Fibroblast of lung (primary cell): ENCODE data around the gene MAML3. TPM values are rescaled to one million over a fixed set of nuclear protein-coding genes. Genes with fewer than 3 reads are reported as not detected.

ENCODE experiments used
- DNase-seq, 2 donors: peaks; one replicate each; pipeline versions ENCODE4 v3.0.0 to v3.0.0-alpha.2; 2010; ENCODE audit warnings: low read depth in 2 of 2
- H2AFZ ChIP-seq: 2 replicates; pipeline ENCODE4 v1.5.1; 2012; ENCODE audit warnings: low read length, control low read depth, inconsistent platforms
- H3K27ac ChIP-seq: 2 replicates; pipeline ENCODE4 v1.5.1; 2011; ENCODE audit warnings: low read length, control low read depth; ENCODE audit not compliant: insufficient read depth
- H3K27me3 ChIP-seq: 2 replicates; pipeline ENCODE4 v1.5.1; 2011; ENCODE audit warnings: mild to moderate bottlenecking, low read length; ENCODE audit not compliant: control insufficient read depth, insufficient read depth
- H3K36me3 ChIP-seq: 2 replicates; pipeline ENCODE4 v1.5.1; 2011; ENCODE audit warnings: low read length; ENCODE audit not compliant: control insufficient read depth, insufficient read depth
- H3K4me1 ChIP-seq: 2 replicates; pipeline ENCODE4 v1.5.1; 2011; ENCODE audit warnings: low read length; ENCODE audit not compliant: control insufficient read depth, insufficient read depth; ENCODE audit errors: extremely low read depth
- H3K4me2 ChIP-seq: 2 replicates; pipeline ENCODE4 v1.5.1; 2011; ENCODE audit warnings: low read length, control low read depth; ENCODE audit not compliant: insufficient read depth; ENCODE audit errors: extremely low read depth
- H3K4me3 ChIP-seq, 4 experiments: fragments of 200-600 bp in 1 of 4; sonication (generic) in 1 of 4; replicated peaks in 1 of 4; 2 replicates each; pipeline ENCODE4 v1.5.1; 2011 to 2016; ENCODE audit warnings: low read length in 4 of 4, low read depth in 3 of 4, mild to moderate bottlenecking in 3 of 4, control low read depth in 2 of 4, inconsistent platforms in 1 of 4, mixed read lengths in 1 of 4; ENCODE audit not compliant: insufficient read depth in 1 of 4; ENCODE audit errors: control extremely low read depth in 1 of 4
- H3K79me2 ChIP-seq: 2 replicates; pipeline ENCODE4 v1.5.1; 2012; ENCODE audit warnings: mild to moderate bottlenecking, low read length, inconsistent platforms; ENCODE audit not compliant: control insufficient read depth, insufficient read depth
- H3K9ac ChIP-seq: 2 replicates; pipeline ENCODE4 v1.5.1; 2011; ENCODE audit warnings: mild to moderate bottlenecking, low read length, control low read depth; ENCODE audit not compliant: insufficient read depth
- H3K9me3 ChIP-seq: 2 replicates; pipeline ENCODE4 v1.5.1; 2012; ENCODE audit warnings: low read depth, low read length; ENCODE audit not compliant: control insufficient read depth, insufficient read depth
- H4K20me1 ChIP-seq: 2 replicates; pipeline ENCODE4 v1.5.1; 2011; ENCODE audit warnings: low read length; ENCODE audit not compliant: control insufficient read depth, insufficient read depth; ENCODE audit errors: extremely low read depth
- EZH2 ChIP-seq: IDR thresholded peaks from 2 replicates; pipeline ENCODE4 v1.5.1; 2012; ENCODE audit warnings: low read length, control low read depth, mild to moderate bottlenecking; ENCODE audit errors: missing control alignments
- polyA plus RNA-seq, 2 donors: library from polyadenylated mRNA; depleted of rRNA in 1 of 2; stranded (reverse) in 1 of 2; unstranded in 1 of 2; fragments of >200 nt; gene quantifications; 2 replicates each; pipeline ENCODE4 v1.2.1, GENCODE V29; 2011 to 2012; ENCODE audit warnings: missing spikeins in 1 of 2
- total RNA-seq: library from RNA; depleted of rRNA; stranded (reverse); fragments of >200 nt; gene quantifications from 2 replicates; pipeline ENCODE4 v1.2.1, GENCODE V29; 2014
- TF ChIP-seq, protein P1 (sequence below), 2 donors: IDR thresholded peaks in 1 of 2; conservative IDR thresholded peaks in 1 of 2; 1 replicate in 1 of 2; 2 replicates in 1 of 2; pipeline ENCODE4 v1.5.1; 2011 to 2012; ENCODE audit warnings: low read length in 2 of 2, control low read depth in 1 of 2, inconsistent platforms in 1 of 2, low read depth in 1 of 2, mild to moderate bottlenecking in 1 of 2

The MAML3 gene
- total and polyA plus RNA-seq, 2 donors (not counting 1 experiment from before 2014, with no cell fraction given): 2.0 to 2.8 TPM

DNA sequence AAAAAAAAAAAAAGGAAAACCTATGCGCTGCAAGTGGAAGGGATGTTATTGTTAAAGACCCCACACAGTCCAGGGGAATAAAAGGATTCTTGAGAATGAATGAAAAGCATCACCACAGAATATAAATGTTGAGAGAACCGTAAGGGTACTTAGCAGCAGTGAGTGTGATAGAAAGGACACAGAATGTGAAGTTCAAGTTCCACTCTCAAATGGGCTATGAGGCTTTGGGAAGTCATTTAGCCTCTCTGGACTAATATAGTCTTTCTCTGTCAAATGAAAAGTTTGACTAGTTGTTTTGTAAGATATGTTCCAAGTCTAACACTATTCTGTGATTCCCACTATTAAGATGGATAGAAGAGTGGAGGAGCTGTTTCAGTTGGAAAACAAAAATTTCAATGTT, 35.8 kb upstream of the MAML3 start:
- Histone ChIP-seq H3K9me3 (no peaks in the 10 kb centered on the region), H3K4me3 (no peak overlapping the region), H3K4me1 (peaks cover 2% of the 10 kb centered on the region), H3K79me2 (no peaks in the 10 kb centered on the region), H3K27ac (no peak overlapping the region), H2AFZ (no peak overlapping the region), H4K20me1 (no peaks in the 10 kb centered on the region), H3K27me3 (no peaks in the 10 kb centered on the region), H3K9ac (no peak overlapping the region), H3K36me3 (no peaks in the 10 kb centered on the region), H3K4me2 (no peak overlapping the region)
- no peak for DNase-seq
- no peak for TF ChIP-seq EZH2
- TF ChIP-seq, protein P1, sequence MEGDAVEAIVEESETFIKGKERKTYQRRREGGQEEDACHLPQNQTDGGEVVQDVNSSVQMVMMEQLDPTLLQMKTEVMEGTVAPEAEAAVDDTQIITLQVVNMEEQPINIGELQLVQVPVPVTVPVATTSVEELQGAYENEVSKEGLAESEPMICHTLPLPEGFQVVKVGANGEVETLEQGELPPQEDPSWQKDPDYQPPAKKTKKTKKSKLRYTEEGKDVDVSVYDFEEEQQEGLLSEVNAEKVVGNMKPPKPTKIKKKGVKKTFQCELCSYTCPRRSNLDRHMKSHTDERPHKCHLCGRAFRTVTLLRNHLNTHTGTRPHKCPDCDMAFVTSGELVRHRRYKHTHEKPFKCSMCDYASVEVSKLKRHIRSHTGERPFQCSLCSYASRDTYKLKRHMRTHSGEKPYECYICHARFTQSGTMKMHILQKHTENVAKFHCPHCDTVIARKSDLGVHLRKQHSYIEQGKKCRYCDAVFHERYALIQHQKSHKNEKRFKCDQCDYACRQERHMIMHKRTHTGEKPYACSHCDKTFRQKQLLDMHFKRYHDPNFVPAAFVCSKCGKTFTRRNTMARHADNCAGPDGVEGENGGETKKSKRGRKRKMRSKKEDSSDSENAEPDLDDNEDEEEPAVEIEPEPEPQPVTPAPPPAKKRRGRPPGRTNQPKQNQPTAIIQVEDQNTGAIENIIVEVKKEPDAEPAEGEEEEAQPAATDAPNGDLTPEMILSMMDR (conservative IDR thresholded peaks at IDR 0.05 in 1 of 2, IDR thresholded peaks at IDR 0.05 in 1 of 2; ENCODE audit: low read depth in 1 of 2, low read length in 2 of 2): no peak

DNA sequence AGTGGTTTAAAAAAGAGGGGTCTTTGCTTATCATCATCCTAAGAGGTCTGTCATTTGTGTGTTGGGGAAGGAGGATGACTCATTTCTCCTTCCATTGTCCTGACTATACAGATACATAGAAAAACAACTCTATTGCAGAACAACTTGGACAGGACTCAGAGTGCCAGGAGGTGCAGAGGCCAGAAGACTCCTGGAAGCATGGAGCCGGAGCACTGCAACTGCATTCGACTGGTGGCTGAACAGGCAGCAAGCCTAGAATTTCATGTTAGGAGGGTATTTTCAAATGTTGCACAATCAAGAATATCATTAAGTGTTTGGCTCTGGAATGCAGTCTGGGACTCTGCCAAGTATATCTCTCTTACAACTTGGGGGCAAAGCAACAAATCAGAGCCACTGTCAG, 35.0 kb upstream of the MAML3 start:
- DNase-seq: peak; percentile 67 to 86
- Histone ChIP-seq H4K20me1 (no peaks in the 10 kb centered on the region), H3K9ac (no peak overlapping the region), H3K9me3 (no peaks in the 10 kb centered on the region), H3K79me2 (no peaks in the 10 kb centered on the region), H3K4me2 (no peak overlapping the region), H3K4me3 (no peak overlapping the region), H3K27me3 (no peaks in the 10 kb centered on the region), H3K27ac (no peak overlapping the region), H3K4me1 (peaks cover 2% of the 10 kb centered on the region), H3K36me3 (no peaks in the 10 kb centered on the region), H2AFZ (no peak overlapping the region)
- no peak for TF ChIP-seq EZH2
- TF ChIP-seq, protein P1 (conservative IDR thresholded peaks at IDR 0.05 in 1 of 2, IDR thresholded peaks at IDR 0.05 in 1 of 2; ENCODE audit: low read depth in 1 of 2, low read length in 2 of 2): no peak

DNA sequence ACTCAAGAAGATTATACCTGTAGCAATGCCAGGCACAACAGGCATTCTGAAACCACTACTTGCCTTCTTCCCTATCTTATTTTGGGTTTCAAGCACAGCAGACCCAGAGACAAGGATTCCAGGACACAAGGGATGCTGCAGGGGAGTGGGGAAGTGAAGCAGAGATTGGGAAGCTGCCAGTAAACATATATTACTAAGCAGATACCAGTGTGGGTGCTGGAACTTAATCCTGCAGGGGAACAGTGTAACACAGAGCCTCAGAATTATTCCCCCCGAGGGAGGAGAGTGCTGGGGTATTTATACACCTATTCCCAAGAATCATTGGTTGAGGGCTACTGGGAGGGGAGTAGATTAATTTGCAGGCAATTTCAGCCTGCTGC, 33.3 kb upstream of the MAML3 start:
- Histone ChIP-seq H3K9me3 (no peaks in the 10 kb centered on the region), H3K4me3 (no peak overlapping the region), H4K20me1 (no peaks in the 10 kb centered on the region), H3K4me2 (no peak overlapping the region), H3K4me1 (peaks cover 2% of the 10 kb centered on the region), H3K36me3 (no peaks in the 10 kb centered on the region), H3K27ac (no peak overlapping the region), H2AFZ (no peak overlapping the region), H3K9ac (no peak overlapping the region), H3K79me2 (no peaks in the 10 kb centered on the region), H3K27me3 (no peaks in the 10 kb centered on the region)
- no peak for TF ChIP-seq EZH2
- TF ChIP-seq, protein P1 (conservative IDR thresholded peaks at IDR 0.05 in 1 of 2, IDR thresholded peaks at IDR 0.05 in 1 of 2; ENCODE audit: low read depth in 1 of 2, low read length in 2 of 2): no peak
- DNase-seq: peak in 1 of 2 donors; percentile 15
